ENCODE results near the gene C3orf22. TPM values are rescaled to one million over a fixed set of nuclear protein-coding genes. Genes with fewer than 3 reads are reported as not detected.
"Not testable (repeated sequence)": the region's sequence is repeated elsewhere in the genome, so short reads cannot be mapped to it uniquely, and the experiment has no call there.

Gene C3orf22
- total RNA-seq, 2 donors from 2014 or later, result not detected

DNA sequence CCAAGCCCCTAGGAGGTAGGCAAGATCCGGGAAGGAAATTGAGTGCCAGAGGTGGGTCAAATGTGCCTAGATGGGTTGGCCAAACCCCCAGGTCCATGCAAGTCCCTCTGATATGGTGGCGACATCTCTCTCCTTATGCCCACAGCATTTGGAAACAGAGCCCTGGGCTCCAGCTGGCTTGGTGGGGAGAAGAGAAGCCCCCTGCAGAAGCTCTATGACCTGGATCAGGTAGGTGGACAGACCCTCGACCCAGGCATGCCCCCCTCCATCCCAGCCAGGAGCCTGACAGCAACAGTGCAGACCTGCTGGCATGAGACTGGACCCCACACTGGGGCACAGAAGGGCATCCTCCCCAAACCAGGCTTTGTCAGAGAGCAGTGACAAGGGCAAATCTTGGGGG, 22.6 kb downstream of the C3orf22 start:
- Mint-ChIP-seq H3K4me1 (ENCODE audit: low read depth) (peaks cover 5% of the 10 kb centered on the region), H3K36me3 (ENCODE audit: insufficient read depth in 2 of 2) (no peaks in the 10 kb centered on the region), H3K27me3 (ENCODE audit: low read depth) (peaks cover 13% of the 10 kb centered on the region), H3K27ac (no peak overlapping the region), H3K9me3 (peaks cover 0 to 4% of the 10 kb centered on the region in 2 donors), H3K4me3 (no peak overlapping the region)
- no peak for DNase-seq
- no peak for ATAC-seq (replicated peaks in 1 of 2)

DNA sequence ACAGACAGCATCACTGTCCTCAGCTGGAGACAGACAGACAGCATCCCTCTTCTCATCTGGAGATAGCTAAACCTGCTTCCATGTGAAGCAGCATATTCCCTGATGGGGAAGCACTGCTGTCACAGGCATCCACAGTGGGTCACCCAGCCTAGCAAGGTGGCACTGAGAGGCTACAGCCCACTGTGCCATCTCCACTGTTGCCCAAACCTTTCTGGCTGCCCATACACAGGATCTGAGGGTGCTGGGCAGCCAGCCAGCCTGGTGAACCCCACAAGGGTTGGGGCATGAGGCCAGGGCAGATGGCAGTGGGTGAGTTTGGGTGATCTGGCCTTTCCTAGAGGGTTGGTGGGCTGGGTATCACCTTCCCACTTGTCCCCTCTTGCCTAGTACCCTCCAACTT, 23.1 kb downstream of the C3orf22 start:
- ATAC-seq (replicated peaks in 1 of 2), result no peak
- H3K27ac Mint-ChIP-seq, result no peak overlapping the region
- no peaks in the 10 kb centered on the region for H3K36me3 Mint-ChIP-seq (ENCODE audit: insufficient read depth in 2 of 2)
- H3K4me1 Mint-ChIP-seq (ENCODE audit: low read depth), result no peaks in the 10 kb centered on the region
- no peak for DNase-seq
- H3K4me3 Mint-ChIP-seq, result no peak overlapping the region
- H3K9me3 Mint-ChIP-seq, result peaks cover 0 to 4% of the 10 kb centered on the region in 2 donors
- H3K27me3 Mint-ChIP-seq (ENCODE audit: low read depth), result peaks cover 13% of the 10 kb centered on the region

DNA sequence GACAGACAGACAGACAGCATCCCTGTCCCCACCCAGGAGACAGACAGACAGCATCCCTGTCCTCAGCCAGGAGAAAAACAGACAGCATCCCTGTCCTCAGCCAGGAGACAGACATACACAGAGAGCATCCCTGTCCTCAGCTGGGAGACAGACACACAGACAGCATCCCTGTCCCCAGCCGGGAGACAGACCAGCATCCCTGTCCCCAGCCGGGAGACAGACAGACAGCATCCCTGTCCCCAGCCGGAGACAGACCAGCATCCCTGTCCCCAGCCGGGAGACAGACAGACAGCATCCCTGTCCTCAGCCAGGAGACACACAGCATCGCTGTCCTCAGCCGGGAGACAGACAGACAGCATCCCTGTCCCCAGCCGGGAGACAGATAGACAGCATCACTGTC, 24.0 kb downstream of the C3orf22 start:
- H3K4me1 Mint-ChIP-seq (ENCODE audit: low read depth); H3K4me3 Mint-ChIP-seq; H3K36me3 Mint-ChIP-seq (ENCODE audit: insufficient read depth in 2 of 2); DNase-seq; H3K27ac Mint-ChIP-seq; ATAC-seq (replicated peaks in 1 of 2); H3K9me3 Mint-ChIP-seq: not testable (repeated sequence)
- peaks cover 13% of the 10 kb centered on the region for H3K27me3 Mint-ChIP-seq (ENCODE audit: low read depth)

DNA sequence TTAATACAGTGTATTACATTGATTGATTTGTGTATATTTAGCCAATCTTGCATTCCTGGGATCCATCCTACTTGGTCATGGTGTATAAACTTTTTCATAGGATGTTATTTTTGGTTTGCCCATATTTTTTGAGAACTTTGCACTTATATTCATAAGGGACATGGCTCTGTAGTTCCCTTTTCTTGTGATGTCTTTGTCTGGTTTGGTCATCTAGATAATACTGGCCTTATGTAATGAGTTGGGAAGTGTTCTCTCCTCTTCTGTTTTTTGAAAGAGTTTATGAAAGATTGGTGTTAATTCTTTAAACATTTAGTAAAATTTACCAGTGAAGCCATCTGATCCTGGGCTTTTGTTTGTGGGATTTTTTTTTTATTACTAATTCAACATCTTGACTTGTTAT, 25.2 kb downstream of the C3orf22 start:
- Mint-ChIP-seq H3K36me3 (ENCODE audit: insufficient read depth in 2 of 2) (no peaks in the 10 kb centered on the region), H3K27me3 (ENCODE audit: low read depth) (peaks cover 13% of the 10 kb centered on the region)
- no peak for ATAC-seq (replicated peaks in 1 of 2)

DNA sequence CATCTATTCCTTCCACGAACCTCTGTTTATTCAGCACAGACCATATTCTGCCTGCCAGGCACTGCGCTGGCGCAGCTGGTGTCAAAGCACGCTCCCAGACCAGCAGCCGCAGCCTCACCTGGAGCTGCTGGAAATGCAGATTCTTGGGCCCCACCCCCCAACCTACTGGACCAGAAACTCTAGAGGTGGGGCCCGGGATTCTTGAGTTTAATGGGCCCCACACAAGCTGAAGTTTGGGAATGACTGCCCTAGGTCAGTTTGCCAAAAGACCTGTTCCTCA, 27.7 kb downstream of the C3orf22 start:
- Mint-ChIP-seq H3K4me3 (no peak overlapping the region), H3K36me3 (ENCODE audit: insufficient read depth in 2 of 2) (no peaks in the 10 kb centered on the region), H3K27ac (no peak overlapping the region), H3K9me3 (no peaks in the 10 kb centered on the region), H3K27me3 (ENCODE audit: low read depth) (peaks cover 13% of the 10 kb centered on the region), H3K4me1 (ENCODE audit: low read depth) (no peaks in the 10 kb centered on the region)
- DNase-seq (no peak), ATAC-seq (replicated peaks in 1 of 2) (no peak)

More for the DNA sequence above, 25.2 kb downstream of the C3orf22 start:
- Mint-ChIP-seq H3K4me3 (no peak overlapping the region), H3K9me3 (no peaks in the 10 kb centered on the region), H3K4me1 (ENCODE audit: low read depth) (no peaks in the 10 kb centered on the region), H3K27ac (no peak overlapping the region)
- DNase-seq, result no peak

DNA sequence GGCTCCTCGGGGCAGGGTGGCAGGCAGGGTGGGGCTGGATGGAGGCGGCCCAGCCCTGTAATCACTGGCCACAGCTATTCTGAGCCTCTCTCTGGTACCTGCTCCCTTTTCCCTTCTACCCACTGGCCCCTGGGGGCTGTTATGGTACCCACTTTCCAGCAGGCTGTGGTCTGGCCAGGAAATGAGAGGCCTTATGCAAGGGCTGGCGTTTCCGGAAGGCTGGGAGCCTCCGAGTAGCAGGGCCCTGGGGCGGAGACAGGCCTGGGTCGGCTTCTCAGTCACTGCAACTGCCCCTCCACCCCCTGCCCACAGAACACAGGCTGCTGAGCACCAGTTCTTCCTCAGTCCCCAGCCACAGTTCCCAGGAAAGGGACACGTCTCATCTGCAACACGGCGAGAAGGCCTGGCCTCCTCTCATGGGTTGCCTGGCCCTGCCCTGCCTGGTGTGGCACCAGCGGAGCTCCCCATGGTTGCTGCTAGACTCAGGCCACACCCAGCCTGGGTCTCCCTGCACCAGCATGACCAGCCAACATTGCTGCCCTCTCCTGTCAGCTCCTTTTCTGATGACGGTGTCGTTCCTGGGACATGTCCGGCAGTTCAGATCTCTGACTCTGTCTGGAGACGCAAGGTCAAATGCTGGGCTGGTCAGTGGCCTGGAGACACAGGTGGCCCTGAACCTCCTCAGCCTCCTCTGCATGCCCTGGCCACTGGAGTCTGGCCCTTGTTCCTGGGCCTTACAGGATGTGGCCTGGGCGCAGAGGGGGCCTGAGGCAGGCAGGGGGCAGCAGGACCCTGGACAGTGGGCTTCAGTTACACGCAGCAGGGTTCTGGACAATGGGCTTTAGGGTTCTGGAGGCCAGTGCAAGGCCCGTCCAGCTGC, 28.3 kb downstream of the C3orf22 start:
- Mint-ChIP-seq H3K9me3 (no peaks in the 10 kb centered on the region), H3K4me3 (no peak overlapping the region), H3K4me1 (ENCODE audit: low read depth) (no peaks in the 10 kb centered on the region), H3K27ac (no peak overlapping the region), H3K27me3 (ENCODE audit: low read depth) (peaks cover 13% of the 10 kb centered on the region), H3K36me3 (ENCODE audit: insufficient read depth in 2 of 2) (no peaks in the 10 kb centered on the region)
- DNase-seq (no peak), ATAC-seq (replicated peaks in 1 of 2) (peak; percentile 29 to 30)

DNA sequence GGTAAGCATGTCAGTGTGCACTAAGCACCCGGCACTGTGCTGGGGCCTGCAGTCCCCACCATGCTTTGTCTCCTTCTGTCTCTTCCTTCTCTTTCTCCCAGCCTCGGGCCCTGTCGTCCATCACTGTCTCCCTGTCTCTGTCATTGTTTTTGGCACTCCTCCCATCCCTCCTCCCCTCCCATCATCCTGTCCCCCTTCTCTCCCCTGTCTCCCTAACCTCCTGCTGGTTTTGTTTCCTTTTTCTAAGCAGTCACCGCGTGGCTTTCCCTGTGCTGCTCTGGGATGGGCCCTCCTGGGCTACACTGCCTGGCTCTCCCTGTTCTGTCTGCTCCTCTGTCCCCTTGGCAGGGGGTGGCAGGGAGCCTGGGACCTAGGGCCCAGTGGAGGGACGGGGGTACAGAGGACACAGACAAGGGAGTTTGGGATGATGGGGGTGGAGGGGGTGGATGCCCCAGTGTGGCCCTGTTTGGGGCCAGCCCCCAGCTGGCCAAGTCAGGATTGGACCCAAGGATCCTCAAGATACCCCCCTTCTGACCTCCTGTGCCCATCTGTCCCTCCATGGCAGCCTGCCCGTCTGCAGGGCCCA, 29.1 kb downstream of the C3orf22 start:
- H3K4me3 Mint-ChIP-seq, result no peak overlapping the region
- no peaks in the 10 kb centered on the region for H3K4me1 Mint-ChIP-seq (ENCODE audit: low read depth)
- DNase-seq (no peak), ATAC-seq (replicated peaks in 1 of 2) (peak; percentile 5 to 19)
- H3K9me3 Mint-ChIP-seq, result no peaks in the 10 kb centered on the region
- H3K27ac Mint-ChIP-seq, result no peak overlapping the region
- peaks cover 12% of the 10 kb centered on the region for H3K27me3 Mint-ChIP-seq (ENCODE audit: low read depth)
- no peaks in the 10 kb centered on the region for H3K36me3 Mint-ChIP-seq (ENCODE audit: insufficient read depth in 2 of 2)

DNA sequence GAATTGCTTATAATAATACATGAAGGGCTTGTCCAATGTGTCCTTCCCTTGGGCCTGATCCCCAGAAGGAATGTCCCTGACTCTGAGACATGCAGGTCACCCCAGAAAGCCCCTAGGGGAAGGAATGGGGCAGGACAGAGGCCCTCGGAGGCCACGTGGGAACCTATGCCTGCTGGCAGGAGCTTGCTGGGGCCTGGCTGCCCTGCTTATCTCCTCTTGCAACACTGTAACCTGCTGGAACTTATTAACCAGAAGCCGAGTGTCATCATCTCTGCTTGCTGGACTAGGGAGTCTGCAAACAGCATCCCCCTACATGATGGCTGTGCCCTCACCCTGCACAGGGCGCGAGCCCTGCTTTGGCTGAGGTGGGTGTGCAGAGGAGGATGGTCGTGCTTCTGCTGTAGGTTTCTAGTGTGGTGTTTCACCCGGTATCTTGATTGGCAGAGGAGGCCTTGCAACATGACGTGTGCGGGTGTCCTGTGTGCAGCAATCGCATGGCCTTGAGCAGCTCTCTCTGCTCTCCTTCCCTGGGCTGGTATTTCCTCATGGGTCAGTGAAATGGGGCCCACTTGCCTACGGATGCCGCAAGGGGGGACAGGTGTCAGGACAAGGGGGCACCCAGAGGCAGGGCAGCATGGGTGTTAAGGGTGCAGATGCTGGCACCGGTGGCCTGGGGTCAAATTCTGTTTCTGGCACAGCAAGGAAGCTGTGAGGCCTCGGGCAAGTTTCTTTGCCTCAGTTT, 29.8 kb downstream of the C3orf22 start:
- Mint-ChIP-seq H3K4me3 (no peak overlapping the region), H3K9me3 (no peaks in the 10 kb centered on the region), H3K4me1 (ENCODE audit: low read depth) (no peaks in the 10 kb centered on the region), H3K27ac (no peak overlapping the region), H3K36me3 (ENCODE audit: insufficient read depth in 2 of 2) (no peaks in the 10 kb centered on the region), H3K27me3 (ENCODE audit: low read depth) (peaks cover 5% of the 10 kb centered on the region)
- DNase-seq (no peak), ATAC-seq (replicated peaks in 1 of 2) (no peak)

DNA sequence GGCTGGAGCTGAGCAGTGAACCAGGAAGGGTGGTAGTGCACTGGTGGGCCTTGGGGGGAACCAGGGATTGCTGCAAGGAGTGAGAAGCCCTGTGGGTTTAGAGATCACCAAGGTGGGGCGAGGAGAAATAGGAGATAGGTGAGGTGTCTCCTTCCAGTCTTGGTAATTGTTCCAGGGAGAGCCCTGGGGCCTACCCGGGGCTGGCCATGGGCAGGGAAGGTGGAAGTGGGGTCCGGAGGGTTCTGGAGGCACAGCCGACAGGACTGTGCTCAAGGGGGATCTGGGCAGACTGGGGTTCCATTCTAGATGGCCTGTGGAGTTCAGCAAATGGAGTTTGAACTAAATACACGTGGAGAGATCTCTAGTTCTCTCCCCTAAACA, 30.3 kb downstream of the C3orf22 start:
- DNase-seq (no peak), ATAC-seq (replicated peaks in 1 of 2) (no peak)
- H3K36me3 Mint-ChIP-seq (ENCODE audit: insufficient read depth in 2 of 2), result no peaks in the 10 kb centered on the region
- H3K4me1 Mint-ChIP-seq (ENCODE audit: low read depth), result no peaks in the 10 kb centered on the region
- H3K4me3 Mint-ChIP-seq, result no peak overlapping the region
- no peak overlapping the region for H3K27ac Mint-ChIP-seq
- no peaks in the 10 kb centered on the region for H3K9me3 Mint-ChIP-seq
- H3K27me3 Mint-ChIP-seq (ENCODE audit: low read depth), result peaks cover 1% of the 10 kb centered on the region

DNA sequence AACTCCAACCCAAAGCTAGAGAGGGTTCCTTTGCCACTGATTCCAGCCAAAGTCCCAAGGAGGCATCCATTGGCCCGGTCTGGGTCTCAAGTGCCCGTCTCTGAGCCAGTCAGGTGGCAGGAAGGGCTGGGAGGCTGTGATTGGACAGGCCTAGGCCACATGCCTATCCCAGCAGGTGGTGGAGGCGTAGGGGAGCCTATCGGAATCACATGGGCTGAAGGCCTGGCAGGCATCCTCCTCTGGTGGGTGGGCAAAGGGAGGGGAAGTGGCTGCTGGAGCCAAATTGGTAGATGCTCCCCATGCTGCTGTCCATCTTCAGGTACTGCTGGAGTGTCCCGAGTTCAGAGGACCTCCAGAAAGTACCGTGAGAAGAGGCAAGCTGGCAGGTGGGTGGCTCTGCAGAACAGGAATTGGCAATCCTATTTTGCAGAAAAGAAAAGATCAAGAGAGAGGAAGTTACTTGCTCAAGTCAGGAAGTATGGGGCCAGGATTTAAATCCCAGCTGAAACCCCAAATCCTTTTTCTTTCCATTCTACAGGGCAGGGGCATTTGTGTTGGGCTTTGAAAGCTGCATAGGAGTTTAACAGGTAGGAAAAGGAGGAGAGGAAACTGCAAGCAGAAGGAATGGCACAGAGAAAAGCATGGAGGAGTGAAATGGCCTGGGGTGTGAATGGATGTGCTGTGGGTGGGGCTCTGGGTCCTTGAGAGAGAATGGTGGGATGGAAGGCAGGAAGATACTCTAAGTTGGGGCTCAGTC, 31.1 kb downstream of the C3orf22 start:
- Mint-ChIP-seq H3K9me3 (no peaks in the 10 kb centered on the region), H3K4me3 (no peak overlapping the region), H3K27me3 (ENCODE audit: low read depth) (peaks cover 9% of the 10 kb centered on the region), H3K36me3 (ENCODE audit: insufficient read depth in 2 of 2) (no peaks in the 10 kb centered on the region), H3K4me1 (ENCODE audit: low read depth) (no peaks in the 10 kb centered on the region), H3K27ac (no peak overlapping the region)
- DNase-seq (no peak), ATAC-seq (replicated peaks in 1 of 2) (no peak)

DNA sequence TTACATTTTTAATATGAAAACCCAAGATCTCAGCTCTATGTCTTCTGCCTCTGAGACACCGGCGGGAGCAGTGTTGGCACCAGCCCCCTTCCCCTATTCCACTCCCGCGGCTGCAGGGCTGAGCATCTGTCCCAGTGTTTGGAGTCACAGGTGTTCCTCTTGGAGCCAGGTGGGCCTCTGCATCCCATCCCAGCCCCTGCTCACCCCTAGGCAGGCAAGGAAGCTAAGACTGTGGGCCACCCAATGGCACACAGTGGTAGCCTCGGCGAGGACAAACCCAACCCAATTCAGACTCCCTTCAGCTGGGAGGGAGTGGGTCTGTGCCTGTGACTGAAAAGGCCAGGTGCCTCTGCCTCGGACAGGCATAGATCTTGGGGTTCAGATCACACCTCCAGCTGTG, 31.7 kb downstream of the C3orf22 start:
- H3K4me3 Mint-ChIP-seq, result no peak overlapping the region
- H3K27me3 Mint-ChIP-seq (ENCODE audit: low read depth), result peaks cover 15% of the 10 kb centered on the region
- no peaks in the 10 kb centered on the region for H3K36me3 Mint-ChIP-seq (ENCODE audit: insufficient read depth in 2 of 2)
- ATAC-seq (replicated peaks in 1 of 2) (no peak), DNase-seq (no peak)
- no peak overlapping the region for H3K27ac Mint-ChIP-seq
- no peaks in the 10 kb centered on the region for H3K9me3 Mint-ChIP-seq
- no peaks in the 10 kb centered on the region for H3K4me1 Mint-ChIP-seq (ENCODE audit: low read depth)

DNA sequence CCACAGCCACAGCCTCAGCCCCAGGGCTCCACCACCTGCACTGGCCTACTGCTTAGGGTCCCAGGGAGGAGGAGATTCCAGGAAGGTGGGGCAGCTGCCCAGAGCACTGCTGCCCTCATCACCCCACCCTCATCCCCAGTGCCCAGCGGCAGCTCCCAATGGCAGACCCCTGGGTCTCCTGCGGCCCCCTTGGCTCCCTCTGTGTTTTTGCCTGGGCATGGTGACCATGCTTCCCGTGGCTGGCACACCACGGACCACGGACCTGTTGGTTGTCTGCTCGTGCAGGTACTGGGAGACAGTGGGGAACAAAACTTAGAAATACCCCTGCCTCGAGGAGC, 32.1 kb downstream of the C3orf22 start:
- no peaks in the 10 kb centered on the region for H3K4me1 Mint-ChIP-seq (ENCODE audit: low read depth)
- H3K4me3 Mint-ChIP-seq, result no peak overlapping the region
- DNase-seq (no peak), ATAC-seq (replicated peaks in 1 of 2) (no peak)
- H3K9me3 Mint-ChIP-seq, result no peaks in the 10 kb centered on the region
- H3K27ac Mint-ChIP-seq, result no peak overlapping the region
- H3K36me3 Mint-ChIP-seq (ENCODE audit: insufficient read depth in 2 of 2), result no peaks in the 10 kb centered on the region
- H3K27me3 Mint-ChIP-seq (ENCODE audit: low read depth), result peaks cover 16% of the 10 kb centered on the region
